Effector memory CD4-positive, alpha-beta T cell (primary cell): ENCODE results near the gene MBD5.
"Not testable (repeated sequence)": the region's sequence is repeated elsewhere in the genome, so short reads cannot be mapped to it uniquely, and the experiment has no call there.

Source experiments
- DNase-seq, 3 donors: peaks; one replicate each; pipeline ENCODE4 v3.0.0-alpha.2; 2020
- H3K27ac ChIP-seq: 2 replicates; pipeline ENCODE4 v1.7.0; 2013; ENCODE audit warnings: mild to moderate bottlenecking, low read length, moderate library complexity; ENCODE audit not compliant: insufficient read depth, poor library complexity, severe bottlenecking
- H3K27me3 ChIP-seq: replicated peaks from 2 replicates; pipeline ENCODE4 v1.7.0; 2013; ENCODE audit warnings: mild to moderate bottlenecking, low read length; ENCODE audit not compliant: insufficient read depth, control insufficient read depth, poor library complexity, severe bottlenecking
- H3K36me3 ChIP-seq: 2 replicates; pipeline ENCODE4 v1.7.0; 2013; ENCODE audit warnings: mild to moderate bottlenecking, low read length, moderate library complexity; ENCODE audit not compliant: control insufficient read depth, insufficient read depth
- H3K4me1 ChIP-seq: 2 replicates; pipeline ENCODE4 v1.7.0; 2013; ENCODE audit warnings: low read length, mild to moderate bottlenecking; ENCODE audit not compliant: control insufficient read depth, insufficient read depth, poor library complexity, severe bottlenecking
- H3K4me3 ChIP-seq: 2 replicates; pipeline ENCODE4 v1.7.0; 2013; ENCODE audit warnings: low read length, low read depth, mild to moderate bottlenecking; ENCODE audit not compliant: insufficient read depth, poor library complexity, severe bottlenecking
- H3K9me3 ChIP-seq: 2 replicates; pipeline ENCODE4 v1.7.0; 2013; ENCODE audit warnings: mild to moderate bottlenecking, low read length, moderate library complexity; ENCODE audit not compliant: control insufficient read depth
- total RNA-seq, 3 donors: gene quantifications; one replicate each; lab custom pipeline; 2026; lab: John Stamatoyannopoulos, UW

MBD5 gene
- 32.3 to 50.3 (median 41.3) reads per million in 3 donors for total RNA-seq

GRCh38 chr2:148021059-148021861 is at the start of gene MBD5:
MBD5 (plus strand) TSS chr2:148021091.
- H3K4me1 ChIP-seq, result peaks cover 6% of the 10 kb centered on the region
- H3K27me3 ChIP-seq, result no peaks in the 10 kb centered on the region
- no peaks in the 10 kb centered on the region for H3K9me3 ChIP-seq
- H3K27ac ChIP-seq, result peak within 1 kb of the TSS; percentile 92
- peak in 2 of 3 donors; percentile 36 to 55 for DNase-seq
- H3K36me3 ChIP-seq, result no peaks in the 10 kb centered on the region
- H3K4me3 ChIP-seq, result peak within 1 kb of the TSS; percentile 84

- no peaks in the 10 kb centered on the region for H3K27me3 ChIP-seq
- H3K9me3 ChIP-seq, result no peaks in the 10 kb centered on the region
- no peak overlapping the region for H3K27ac ChIP-seq
- no peak overlapping the region for H3K4me3 ChIP-seq
- DNase-seq, result no peak
- no peaks in the 10 kb centered on the region for H3K4me1 ChIP-seq
- peaks cover 14% of the 10 kb centered on the region for H3K36me3 ChIP-seq
These were observed 44.8 kb upstream of the MBD5 start for GRCh38 chr2:147976102-147976501.

GRCh38 chr2:147977679-147978078 is 43.2 kb upstream of the MBD5 start:
- Histone ChIP-seq H3K27ac (no peak overlapping the region), H3K9me3 (no peaks in the 10 kb centered on the region), H3K36me3 (peaks cover 9% of the 10 kb centered on the region), H3K4me1 (no peaks in the 10 kb centered on the region), H3K27me3 (no peaks in the 10 kb centered on the region), H3K4me3 (no peak overlapping the region)
- DNase-seq, result no peak

- no peaks in the 10 kb centered on the region for H3K4me1 ChIP-seq
- H3K27me3 ChIP-seq, result no peaks in the 10 kb centered on the region
- H3K27ac ChIP-seq, result no peak overlapping the region
- no peaks in the 10 kb centered on the region for H3K9me3 ChIP-seq
- no peak for DNase-seq
- H3K36me3 ChIP-seq, result no peaks in the 10 kb centered on the region
- no peak overlapping the region for H3K4me3 ChIP-seq
These were observed 39.9 kb upstream of the MBD5 start for GRCh38 chr2:147980940-147981528.

- H3K4me1 ChIP-seq, result no peaks in the 10 kb centered on the region
- H3K36me3 ChIP-seq, result no peaks in the 10 kb centered on the region
- DNase-seq, result no peak
- no peak overlapping the region for H3K4me3 ChIP-seq
- H3K27me3 ChIP-seq, result no peaks in the 10 kb centered on the region
- H3K9me3 ChIP-seq, result no peaks in the 10 kb centered on the region
- H3K27ac ChIP-seq, result no peak overlapping the region
These were observed 31.8 kb upstream of the MBD5 start for GRCh38 chr2:147989102-147989501.

- Histone ChIP-seq H3K27me3 (no peaks in the 10 kb centered on the region), H3K36me3 (no peaks in the 10 kb centered on the region), H3K4me1 (no peaks in the 10 kb centered on the region), H3K9me3 (no peaks in the 10 kb centered on the region), H3K4me3 (no peak overlapping the region), H3K27ac (no peak overlapping the region)
- peak in 1 of 3 donors; percentile 21 for DNase-seq
These were observed 31.0 kb upstream of the MBD5 start for GRCh38 chr2:147989809-147990403.

- not testable (repeated sequence) for H3K4me1 ChIP-seq, H3K27me3 ChIP-seq, H3K27ac ChIP-seq, H3K9me3 ChIP-seq, H3K36me3 ChIP-seq, DNase-seq, H3K4me3 ChIP-seq
These were observed 25.9 kb upstream of the MBD5 start for GRCh38 chr2:147994965-147995364.

GRCh38 chr2:147996828-147997227 is 24.1 kb upstream of the MBD5 start:
- no peak for DNase-seq
- H3K27ac ChIP-seq, result no peak overlapping the region
- H3K4me1 ChIP-seq, result no peaks in the 10 kb centered on the region
- no peak overlapping the region for H3K4me3 ChIP-seq
- no peaks in the 10 kb centered on the region for H3K27me3 ChIP-seq
- no peaks in the 10 kb centered on the region for H3K9me3 ChIP-seq
- peaks cover 5% of the 10 kb centered on the region for H3K36me3 ChIP-seq

GRCh38 chr2:147998203-147998602 is 22.7 kb upstream of the MBD5 start:
- Histone ChIP-seq H3K27ac (no peak overlapping the region), H3K4me1 (no peaks in the 10 kb centered on the region), H3K9me3 (no peaks in the 10 kb centered on the region), H3K36me3 (peaks cover 5% of the 10 kb centered on the region), H3K27me3 (no peaks in the 10 kb centered on the region), H3K4me3 (no peak overlapping the region)
- DNase-seq, result no peak

- no peaks in the 10 kb centered on the region for H3K9me3 ChIP-seq
- no peaks in the 10 kb centered on the region for H3K27me3 ChIP-seq
- H3K4me1 ChIP-seq, result no peaks in the 10 kb centered on the region
- H3K4me3 ChIP-seq, result no peak overlapping the region
- no peak overlapping the region for H3K27ac ChIP-seq
- DNase-seq, result no peak
- H3K36me3 ChIP-seq, result peaks cover 5% of the 10 kb centered on the region
These were observed 21.8 kb upstream of the MBD5 start for GRCh38 chr2:147999126-147999525.
